HG03460 (cell line): ENCODE results near the gene JHY.

Source experiments
- ATAC-seq: cut with Tn5 transposase; IDR thresholded peaks from one replicate; pipeline ENCODE4 v1.9.1; 2021; ENCODE audit not compliant: unreplicated experiment

The JHY gene

GRCh38 chr11:122938557-122938956 lies 56.0 kb downstream of the JHY start:
- no peak for ATAC-seq

GRCh38 chr11:122951211-122951610 lies 68.7 kb downstream of the JHY start:
- ATAC-seq: no peak

GRCh38 chr11:122954455-122954854 lies 71.9 kb downstream of the JHY start:
- no peak for ATAC-seq

- no peak for ATAC-seq
Observed at GRCh38 chr11:122963961-122964360, 81.4 kb downstream of the JHY start.

GRCh38 chr11:122976061-122976733 lies 93.6 kb downstream of the JHY start:
- ATAC-seq: no peak

- ATAC-seq: no peak
Observed at GRCh38 chr11:122976734-122977469, 94.3 kb downstream of the JHY start.

- ATAC-seq: no peak
Observed at GRCh38 chr11:122977470-122978298, 95.1 kb downstream of the JHY start.

GRCh38 chr11:122978299-122978620 lies 95.7 kb downstream of the JHY start:
- ATAC-seq: no peak

- ATAC-seq: no peak
Observed at GRCh38 chr11:122979103-122979814, 96.7 kb downstream of the JHY start.

GRCh38 chr11:122979815-122980595 lies 97.4 kb downstream of the JHY start:
- ATAC-seq: no peak

GRCh38 chr11:122981388-122982264 lies 99.1 kb downstream of the JHY start, which contains the start of gene BSX:
Gene BSX (minus strand): TSS chr11:122981834. CDS start chr11:122981671, 163 bp downstream.
- ATAC-seq: no peak

- ATAC-seq: no peak
Observed at GRCh38 chr11:122983438-122984185, 101.1 kb downstream of the JHY start.

- no peak for ATAC-seq
Observed at GRCh38 chr11:122984186-122985011, 101.8 kb downstream of the JHY start.

GRCh38 chr11:122995526-122995925 lies 113.0 kb downstream of the JHY start:
- ATAC-seq: no peak

GRCh38 chr11:122998727-122999366 lies 116.3 kb downstream of the JHY start:
- ATAC-seq: no peak

GRCh38 chr11:123000721-123001120 lies 118.2 kb downstream of the JHY start:
- no peak for ATAC-seq

- no peak for ATAC-seq
Observed at GRCh38 chr11:123006860-123007542, 124.4 kb downstream of the JHY start.
